ENCODE data around the gene NPAS3.

GRCh38 chr14:33039311-33039710, 100.6 kb downstream of the NPAS3 start:
- no peak for TF ChIP-seq CTCF (IDR thresholded peaks at IDR 0.05)
- no peak for TF ChIP-seq POLR2A (IDR thresholded peaks at IDR 0.05)
